ENCODE data around the gene STARD9. TPM values are rescaled to one million over a fixed set of nuclear protein-coding genes. Genes with fewer than 3 reads are reported as not detected.
A peak's percentile ranks its signal among the peaks of the same experiment; 100 is the strongest.

The STARD9 gene
- total and polyA plus RNA-seq, 9 of the 15 experiments (the other 6 are each of a cell fraction or from before 2014, with no cell fraction given) = 0.45 to 6.0 (median 3.6) TPM

DNA sequence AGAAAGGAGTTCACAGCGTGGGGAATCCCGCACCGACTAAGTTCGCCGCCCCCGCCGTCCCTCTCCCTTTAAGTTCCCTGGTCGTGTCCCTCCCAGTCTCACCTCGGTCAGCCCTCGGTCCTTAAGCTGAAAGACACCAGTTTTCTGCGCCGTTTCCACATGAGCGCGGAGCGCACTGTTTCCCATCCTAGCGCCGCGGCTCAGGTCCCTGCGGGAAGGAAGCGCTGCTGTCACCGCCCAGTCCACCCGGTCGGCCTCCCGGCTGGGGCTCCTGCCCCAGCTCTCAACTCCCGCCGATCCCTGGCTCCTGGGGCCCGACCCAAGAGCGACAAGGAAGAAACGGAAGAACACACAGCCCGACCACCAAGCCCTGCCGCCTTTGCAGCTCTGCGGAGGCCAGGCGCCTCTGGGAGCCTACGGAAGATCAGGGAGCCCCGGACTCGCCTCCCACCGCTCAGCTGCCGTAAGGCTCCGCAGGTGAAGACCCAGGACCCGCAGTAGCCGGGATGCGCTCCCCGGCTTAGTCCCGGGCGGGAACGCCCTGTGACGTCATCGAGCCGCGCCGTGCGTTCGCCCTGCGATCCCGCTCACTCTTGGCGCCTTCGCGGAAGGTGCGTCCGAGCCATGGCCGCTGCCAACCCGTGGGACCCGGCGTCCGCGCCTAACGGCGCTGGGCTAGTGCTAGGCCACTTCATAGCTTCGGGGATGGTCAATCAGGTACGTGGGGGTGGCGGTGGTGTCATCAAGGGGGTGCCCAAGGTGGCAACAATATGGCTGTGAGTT is 27.0 kb upstream of the STARD9 start, which contains the start of the genes HAUS2 and LRRC57 (continued):
- TF ChIP-seq ZNF263 (CRISPR knock-in tag; IDR thresholded peaks at IDR 0.05; ENCODE audit: borderline replicate concordance) = no peak
- TF ChIP-seq POLR3A (IDR thresholded peaks at IDR 0.05; ENCODE audit: borderline replicate concordance, extremely low read depth, insufficient read depth, insufficient read length) = no peak
- TF ChIP-seq PPARD (CRISPR knock-in tag; IDR thresholded peaks at IDR 0.05) = no peak
- no peak for TF ChIP-seq OTX1 (CRISPR knock-in tag; IDR thresholded peaks at IDR 0.05)
- 0 out of 4 replicates have a peak, but pooled peaks of 1 of the 2 experiments have one; percentile 8 for TF ChIP-seq SRF (CRISPR knock-in tag; IDR thresholded peaks at IDR 0.05)
- no peak for TF ChIP-seq PHB (CRISPR knock-in tag; IDR thresholded peaks at IDR 0.05)
- TF ChIP-seq, protein P1, sequence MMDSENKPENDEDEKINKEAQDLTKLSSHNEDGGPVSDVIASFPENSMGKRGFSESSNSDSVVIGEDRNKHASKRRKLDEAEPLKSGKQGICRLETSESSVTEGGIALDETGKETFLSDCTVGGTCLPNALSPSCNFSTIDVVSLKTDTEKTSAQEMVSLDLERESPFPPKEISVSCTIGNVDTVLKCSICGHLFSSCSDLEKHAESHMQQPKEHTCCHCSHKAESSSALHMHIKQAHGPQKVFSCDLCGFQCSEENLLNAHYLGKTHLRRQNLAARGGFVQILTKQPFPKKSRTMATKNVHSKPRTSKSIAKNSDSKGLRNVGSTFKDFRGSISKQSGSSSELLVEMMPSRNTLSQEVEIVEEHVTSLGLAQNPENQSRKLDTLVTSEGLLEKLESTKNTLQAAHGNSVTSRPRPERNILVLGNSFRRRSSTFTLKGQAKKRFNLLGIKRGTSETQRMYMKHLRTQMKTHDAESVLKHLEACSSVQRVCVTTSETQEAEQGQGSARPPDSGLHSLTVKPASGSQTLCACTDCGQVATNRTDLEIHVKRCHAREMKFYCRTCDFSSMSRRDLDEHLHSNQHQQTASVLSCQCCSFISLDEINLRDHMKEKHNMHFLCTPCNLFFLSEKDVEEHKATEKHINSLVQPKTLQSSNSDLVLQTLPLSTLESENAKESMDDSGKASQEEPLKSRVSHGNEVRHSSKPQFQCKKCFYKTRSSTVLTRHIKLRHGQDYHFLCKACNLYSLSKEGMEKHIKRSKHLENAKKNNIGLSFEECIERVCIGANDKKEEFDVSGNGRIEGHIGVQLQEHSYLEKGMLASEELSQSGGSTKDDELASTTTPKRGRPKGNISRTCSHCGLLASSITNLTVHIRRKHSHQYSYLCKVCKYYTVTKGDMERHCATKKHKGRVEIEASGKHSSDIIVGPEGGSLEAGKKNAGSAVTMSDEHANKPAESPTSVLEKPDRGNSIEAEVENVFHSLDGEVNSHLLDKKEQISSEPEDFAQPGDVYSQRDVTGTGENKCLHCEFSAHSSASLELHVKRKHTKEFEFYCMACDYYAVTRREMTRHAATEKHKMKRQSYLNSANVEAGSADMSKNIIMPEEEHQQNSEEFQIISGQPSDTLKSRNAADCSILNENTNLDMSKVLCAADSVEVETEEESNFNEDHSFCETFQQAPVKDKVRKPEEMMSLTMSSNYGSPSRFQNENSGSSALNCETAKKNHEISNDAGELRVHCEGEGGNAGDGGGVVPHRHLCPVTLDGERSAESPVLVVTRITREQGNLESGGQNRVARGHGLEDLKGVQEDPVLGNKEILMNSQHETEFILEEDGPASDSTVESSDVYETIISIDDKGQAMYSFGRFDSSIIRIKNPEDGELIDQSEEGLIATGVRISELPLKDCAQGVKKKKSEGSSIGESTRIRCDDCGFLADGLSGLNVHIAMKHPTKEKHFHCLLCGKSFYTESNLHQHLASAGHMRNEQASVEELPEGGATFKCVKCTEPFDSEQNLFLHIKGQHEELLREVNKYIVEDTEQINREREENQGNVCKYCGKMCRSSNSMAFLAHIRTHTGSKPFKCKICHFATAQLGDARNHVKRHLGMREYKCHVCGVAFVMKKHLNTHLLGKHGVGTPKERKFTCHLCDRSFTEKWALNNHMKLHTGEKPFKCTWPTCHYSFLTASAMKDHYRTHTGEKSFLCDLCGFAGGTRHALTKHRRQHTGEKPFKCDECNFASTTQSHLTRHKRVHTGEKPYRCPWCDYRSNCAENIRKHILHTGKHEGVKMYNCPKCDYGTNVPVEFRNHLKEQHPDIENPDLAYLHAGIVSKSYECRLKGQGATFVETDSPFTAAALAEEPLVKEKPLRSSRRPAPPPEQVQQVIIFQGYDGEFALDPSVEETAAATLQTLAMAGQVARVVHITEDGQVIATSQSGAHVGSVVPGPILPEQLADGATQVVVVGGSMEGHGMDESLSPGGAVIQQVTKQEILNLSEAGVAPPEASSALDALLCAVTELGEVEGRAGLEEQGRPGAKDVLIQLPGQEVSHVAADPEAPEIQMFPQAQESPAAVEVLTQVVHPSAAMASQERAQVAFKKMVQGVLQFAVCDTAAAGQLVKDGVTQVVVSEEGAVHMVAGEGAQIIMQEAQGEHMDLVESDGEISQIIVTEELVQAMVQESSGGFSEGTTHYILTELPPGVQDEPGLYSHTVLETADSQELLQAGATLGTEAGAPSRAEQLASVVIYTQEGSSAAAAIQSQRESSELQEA (IDR thresholded peaks at IDR 0.05; ENCODE audit: low read depth) = no peak
- peak in 1 of 2 experiments; percentile 78; a peak in 2 of 4 replicates for TF ChIP-seq TBL1XR1 (IDR thresholded peaks at IDR 0.05; ENCODE audit: low read length in 2 of 2)
- TF ChIP-seq, protein P2, sequence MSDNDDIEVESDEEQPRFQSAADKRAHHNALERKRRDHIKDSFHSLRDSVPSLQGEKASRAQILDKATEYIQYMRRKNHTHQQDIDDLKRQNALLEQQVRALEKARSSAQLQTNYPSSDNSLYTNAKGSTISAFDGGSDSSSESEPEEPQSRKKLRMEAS (CRISPR knock-in tag; IDR thresholded peaks at IDR 0.05) = peak; percentile 66
- no peak for TF ChIP-seq CBX1 (IDR thresholded peaks at IDR 0.05; ENCODE audit: low read depth)
- TF ChIP-seq ZKSCAN1 (IDR thresholded peaks at IDR 0.05; ENCODE audit: low read depth, low read length) = no peak
- TF ChIP-seq E2F4 (CRISPR knock-in tag; IDR thresholded peaks at IDR 0.05; ENCODE audit: low read depth) = peak; percentile 84
- no peak for TF ChIP-seq SETDB1 (IDR thresholded peaks at IDR 0.05; ENCODE audit: low read length)
- no peak for TF ChIP-seq LARP7 (IDR thresholded peaks at IDR 0.05)
- no peak for TF ChIP-seq ZNF280B (CRISPR knock-in tag; IDR thresholded peaks at IDR 0.05)
- TF ChIP-seq SMARCE1 (IDR thresholded peaks at IDR 0.05) = no peak
